Fibroblast of skin of left biceps (primary cell): ENCODE measurements around the gene ALG1L2.
A peak's percentile ranks its signal among the peaks of the same experiment; 100 is the strongest.
"Not testable (repeated sequence)": the region's sequence is repeated elsewhere in the genome, so short reads cannot be mapped to it uniquely, and the experiment has no call there.

ENCODE experiments used
- DNase-seq, 2 experiments: peaks; one replicate each; pipeline ENCODE4 v3.0.0-alpha.2; 2013; ENCODE audit warnings: low read depth in 2 of 2

ALG1L2 gene

DNA sequence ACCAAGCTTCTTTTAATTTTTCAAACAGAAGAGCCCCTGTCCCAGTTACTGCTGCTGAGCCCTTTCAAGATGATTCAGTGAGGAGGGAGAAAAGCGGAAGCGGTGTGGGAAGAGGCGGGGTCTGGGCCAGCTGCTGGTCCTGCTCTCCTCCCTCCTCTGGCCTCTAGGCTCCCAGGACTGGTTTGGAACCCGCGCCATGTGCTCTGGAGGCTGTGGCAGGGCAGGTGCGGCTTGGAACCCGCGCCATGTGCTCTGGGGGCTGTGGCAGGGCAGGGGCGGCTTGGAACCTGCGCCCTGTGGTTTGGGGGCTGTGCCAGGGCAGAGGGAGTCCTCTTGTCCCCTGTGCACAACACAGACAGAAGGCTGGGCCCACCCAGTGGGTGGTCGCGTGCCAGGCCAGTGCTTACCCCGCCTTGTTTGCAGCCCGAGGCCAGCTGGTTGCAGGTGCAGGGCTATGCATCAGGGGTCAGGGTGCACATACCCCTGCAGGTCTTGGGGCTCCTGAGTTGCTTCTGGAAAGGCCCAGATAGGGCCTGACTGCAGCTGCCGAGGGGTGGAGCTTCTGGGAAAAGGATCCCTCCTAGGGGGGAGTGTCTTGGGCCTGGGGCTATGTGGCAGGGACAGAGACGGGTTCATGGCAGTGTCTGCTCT is 12.2 kb downstream of the ALG1L2 start:
- DNase-seq: no peak

DNA sequence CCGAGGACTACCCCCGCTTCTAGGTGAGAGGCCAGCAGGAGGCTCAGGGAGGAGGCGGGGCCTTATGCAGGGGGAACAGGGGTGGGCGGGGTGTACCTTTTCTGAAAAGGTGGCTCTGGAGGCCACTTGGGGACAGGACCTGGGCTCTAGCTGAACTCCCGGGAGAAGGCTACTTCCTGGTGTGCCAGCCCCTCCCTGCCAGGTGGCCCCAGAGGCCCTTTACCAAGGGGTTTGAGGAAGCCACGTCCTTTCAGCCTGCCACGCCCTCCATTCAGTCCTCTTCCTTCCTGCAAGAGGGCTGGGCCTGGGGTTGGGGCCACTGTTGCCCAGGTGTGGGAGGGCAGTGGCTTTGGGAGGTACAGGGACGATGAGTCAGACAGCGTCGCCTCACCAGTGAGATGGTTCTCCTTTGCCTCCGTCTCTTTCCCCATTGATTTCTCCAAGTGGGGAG is 12.9 kb downstream of the ALG1L2 start:
- not testable (repeated sequence) for DNase-seq

DNA sequence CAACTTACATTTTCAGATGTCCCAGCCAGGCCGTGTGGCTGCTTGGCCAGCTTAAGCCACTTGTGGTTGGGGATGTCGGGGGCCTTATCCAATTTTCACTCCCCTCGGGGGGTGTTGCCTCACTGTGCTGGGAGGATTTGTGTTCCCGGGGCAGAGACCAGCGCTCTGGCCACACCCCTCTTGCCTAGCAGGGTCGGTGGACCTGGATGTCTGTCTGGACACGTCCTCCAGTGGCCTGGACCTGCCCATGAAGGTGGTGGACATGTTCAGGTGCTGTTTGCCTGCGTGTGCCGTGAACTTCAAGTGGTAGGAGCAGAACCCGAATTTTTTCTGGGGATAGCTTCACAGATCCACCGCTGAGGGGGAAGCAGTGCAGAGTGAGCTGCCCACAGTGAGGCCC is 14.2 kb downstream of the ALG1L2 start:
- not testable (repeated sequence) for DNase-seq

DNA sequence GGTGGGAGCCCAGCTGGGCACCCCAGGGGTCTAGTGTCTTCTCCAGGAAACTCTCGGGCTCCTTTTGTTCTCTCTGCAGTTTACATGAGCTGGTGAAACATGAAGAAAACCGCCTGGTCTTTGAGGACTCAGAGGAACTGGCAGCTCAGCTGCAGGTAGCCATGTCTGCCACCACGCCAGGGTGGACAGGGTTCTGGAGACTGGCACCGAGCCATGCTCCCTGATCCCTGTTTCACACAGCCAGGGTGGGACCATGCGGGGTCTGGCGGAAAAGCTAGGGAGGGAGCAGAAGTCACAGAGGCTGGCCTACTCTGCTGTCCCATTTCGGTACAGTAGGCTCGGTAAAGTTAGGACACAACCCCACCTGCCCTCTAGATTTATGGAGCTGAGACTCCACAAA is 15.5 kb downstream of the ALG1L2 start:
- not testable (repeated sequence) for DNase-seq

DNA sequence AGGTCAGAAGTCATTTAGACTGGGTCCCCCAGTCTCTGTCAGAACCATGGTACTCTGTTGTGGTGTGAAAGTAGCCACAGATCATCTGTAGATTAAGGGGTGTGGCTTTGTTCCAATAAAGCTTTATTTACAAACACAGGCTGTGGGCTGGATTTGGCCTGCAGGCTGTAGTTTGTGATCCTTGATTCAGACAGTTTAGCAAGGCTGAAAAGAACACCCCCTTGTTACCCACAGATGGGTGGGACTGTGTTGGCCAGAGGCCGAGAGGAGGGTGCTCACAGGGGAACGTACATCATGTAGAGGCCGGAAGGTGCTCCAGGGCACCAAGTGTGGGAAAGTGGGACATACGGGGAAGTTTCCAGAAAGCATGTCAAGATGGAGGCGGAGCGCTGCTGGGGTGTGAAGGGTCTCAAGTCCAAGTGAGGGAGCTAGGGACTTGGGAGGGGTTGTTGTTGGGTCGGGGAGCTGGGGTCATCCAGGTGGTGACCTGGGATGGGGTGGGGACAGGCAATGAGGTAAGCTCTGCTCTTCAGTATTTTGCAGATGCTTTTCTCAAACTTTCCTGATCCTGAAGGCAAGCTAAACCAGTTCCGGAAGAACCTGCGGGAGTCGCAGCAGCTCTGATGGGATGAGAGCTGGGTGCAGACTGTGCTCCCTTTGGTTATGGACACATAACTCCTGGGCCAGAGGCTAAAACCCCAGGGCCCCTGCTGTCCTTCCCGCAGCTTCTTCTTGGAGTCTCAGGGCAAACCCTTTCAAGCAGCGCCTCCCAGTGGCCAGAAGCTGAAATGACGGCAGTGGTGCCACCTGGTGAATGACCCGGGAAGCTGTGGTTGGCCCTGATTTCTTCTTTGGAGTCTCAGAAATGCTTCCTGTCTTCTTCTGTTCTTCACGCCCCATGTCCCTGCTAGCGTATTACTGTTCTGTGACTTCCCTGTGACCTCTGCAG is 16.3 kb downstream of the ALG1L2 start:
- not testable (repeated sequence) for DNase-seq

DNA sequence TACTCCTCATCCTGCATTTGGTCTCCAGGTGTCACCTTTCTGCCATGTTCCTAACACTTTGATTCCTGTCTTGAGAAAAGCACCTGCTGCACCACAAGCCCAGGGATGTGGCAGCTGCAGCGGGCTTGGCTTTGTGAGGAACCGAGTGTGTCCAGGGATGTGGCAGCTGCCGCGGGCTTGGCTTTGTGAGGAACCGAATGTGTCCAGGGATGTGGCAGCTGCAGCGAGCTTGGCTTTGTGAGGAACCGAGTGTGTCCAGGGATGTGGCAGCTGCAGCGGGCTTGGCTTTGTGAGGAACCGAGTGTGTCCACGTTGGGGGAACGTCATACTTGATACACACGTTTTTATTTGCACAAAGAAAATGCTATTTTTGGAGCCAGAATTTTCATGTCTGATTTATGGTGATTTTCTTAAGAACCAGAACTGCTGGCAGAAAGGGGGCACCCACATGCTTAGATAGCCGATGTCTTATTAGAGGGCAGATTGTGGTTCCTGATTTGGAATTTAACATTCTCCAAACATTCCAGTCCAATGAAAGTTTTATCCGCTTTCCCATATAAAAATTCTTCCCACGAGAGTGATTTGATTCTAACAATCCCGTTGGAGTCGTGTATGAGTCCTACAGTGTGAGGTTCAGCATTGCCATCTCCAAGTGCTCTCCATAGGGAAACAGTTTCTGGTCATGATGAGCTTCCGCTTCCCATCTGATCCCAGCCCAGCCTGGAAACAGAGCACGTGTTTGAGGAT is 17.2 kb downstream of the ALG1L2 start:
- DNase-seq: not testable (repeated sequence)

DNA sequence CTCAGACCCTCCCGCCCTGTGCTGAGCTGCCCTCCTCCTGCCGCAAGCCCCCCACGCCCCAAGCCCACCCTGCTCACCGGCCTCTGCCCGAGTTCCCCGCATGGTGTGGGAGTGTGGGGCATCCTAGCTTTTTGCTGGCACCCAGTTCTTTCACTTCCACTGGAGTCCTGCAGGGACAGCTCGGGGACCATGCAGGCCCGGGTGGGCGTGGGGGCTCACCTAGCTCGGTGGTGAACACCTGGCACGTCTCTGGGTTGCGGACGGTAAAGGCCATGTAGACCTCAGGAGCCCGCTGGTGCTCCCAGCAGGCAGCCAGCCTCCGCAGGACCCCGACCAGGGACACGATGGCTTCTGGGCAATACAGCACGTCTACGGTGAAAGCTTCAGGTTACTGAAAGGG is 20.9 kb downstream of the ALG1L2 start:
- not testable (repeated sequence) for DNase-seq

DNA sequence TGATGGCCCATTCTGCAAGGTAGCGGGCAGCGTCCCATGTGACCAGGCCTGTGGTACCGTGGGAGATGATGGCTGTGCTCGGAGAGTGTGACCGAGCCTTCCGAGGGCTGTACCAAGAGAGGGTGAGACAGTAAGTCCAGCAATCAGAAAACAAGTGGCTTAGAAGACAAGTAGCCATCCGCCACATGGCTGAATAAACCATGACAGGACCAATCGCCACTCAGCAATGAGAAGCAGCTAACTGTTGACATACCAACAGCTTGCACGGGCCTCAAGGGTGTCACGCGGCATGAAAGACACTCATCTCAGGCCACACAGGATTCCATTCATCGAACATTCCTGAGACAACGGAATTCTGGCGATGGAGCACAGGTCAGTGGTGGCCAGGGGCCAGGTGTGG is 22.6 kb downstream of the ALG1L2 start:
- not testable (repeated sequence) for DNase-seq

DNA sequence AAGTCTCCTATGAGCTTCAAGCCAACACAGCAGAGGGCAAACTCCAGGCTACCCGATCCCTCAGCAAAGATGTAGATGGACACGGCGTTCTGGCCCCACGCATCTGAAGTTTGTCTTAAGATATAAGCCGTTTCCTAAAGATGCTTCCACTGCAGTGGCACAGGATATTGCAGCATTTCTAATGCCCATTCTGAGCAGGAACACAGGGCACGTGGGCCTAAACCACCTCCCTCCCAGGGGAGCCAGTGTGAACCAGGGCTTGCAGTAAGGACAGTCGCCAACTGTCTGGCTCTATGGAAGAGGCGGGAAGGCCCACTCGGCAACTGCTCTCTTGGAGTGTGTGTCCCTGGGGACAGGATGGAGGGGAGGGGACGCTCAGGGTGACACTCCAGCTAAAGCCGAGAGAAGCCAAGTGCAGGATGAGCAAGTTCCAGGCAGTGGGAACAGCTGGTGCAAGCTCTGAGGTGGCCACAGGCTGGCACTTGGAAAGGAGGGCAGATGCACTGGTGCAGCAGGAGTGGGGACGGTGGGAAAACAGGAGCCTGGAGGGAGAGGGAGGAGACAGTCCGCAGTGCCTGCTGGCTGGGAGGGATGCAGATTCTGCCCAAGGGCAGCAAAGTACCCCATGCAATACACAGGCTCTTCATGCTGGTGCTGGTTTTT is 25.8 kb downstream of the ALG1L2 start:
- not testable (repeated sequence) for DNase-seq

DNA sequence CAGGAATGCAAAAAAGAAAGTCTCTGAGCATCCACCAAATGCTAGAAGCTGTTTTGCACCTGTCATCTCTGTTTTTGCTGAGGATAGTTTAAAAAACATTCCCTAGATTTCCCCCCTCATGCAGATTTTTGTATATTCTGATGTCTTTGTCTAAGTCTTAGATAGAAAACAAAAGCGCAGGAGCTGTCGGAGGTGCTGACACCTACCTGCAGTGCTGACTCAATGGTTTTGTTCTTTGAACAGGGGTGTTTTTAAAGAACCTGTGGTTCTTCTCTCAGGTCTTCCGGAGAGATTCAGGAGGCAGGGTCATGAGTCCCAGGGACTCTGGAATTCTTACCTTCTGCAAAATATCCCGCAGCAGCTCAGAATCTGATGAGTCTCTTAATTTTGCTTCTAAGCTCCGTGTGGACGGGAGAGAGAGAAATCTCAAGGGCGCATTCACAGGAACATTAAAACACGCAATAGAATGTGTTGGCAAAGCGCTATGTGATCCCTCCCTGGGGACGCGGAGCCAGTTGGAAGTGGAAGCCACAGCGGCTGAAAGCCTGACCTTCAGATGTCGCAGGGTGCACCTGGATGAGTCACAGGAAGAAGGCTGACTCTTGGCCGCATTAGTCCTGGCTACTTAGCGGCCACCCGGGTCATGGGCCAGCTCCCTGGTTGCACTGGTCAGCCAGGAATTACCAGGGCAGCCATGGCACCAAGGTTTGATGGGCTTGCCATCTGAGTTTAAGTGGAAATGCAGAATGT is 27.4 kb downstream of the ALG1L2 start:
- not testable (repeated sequence) for DNase-seq

DNA sequence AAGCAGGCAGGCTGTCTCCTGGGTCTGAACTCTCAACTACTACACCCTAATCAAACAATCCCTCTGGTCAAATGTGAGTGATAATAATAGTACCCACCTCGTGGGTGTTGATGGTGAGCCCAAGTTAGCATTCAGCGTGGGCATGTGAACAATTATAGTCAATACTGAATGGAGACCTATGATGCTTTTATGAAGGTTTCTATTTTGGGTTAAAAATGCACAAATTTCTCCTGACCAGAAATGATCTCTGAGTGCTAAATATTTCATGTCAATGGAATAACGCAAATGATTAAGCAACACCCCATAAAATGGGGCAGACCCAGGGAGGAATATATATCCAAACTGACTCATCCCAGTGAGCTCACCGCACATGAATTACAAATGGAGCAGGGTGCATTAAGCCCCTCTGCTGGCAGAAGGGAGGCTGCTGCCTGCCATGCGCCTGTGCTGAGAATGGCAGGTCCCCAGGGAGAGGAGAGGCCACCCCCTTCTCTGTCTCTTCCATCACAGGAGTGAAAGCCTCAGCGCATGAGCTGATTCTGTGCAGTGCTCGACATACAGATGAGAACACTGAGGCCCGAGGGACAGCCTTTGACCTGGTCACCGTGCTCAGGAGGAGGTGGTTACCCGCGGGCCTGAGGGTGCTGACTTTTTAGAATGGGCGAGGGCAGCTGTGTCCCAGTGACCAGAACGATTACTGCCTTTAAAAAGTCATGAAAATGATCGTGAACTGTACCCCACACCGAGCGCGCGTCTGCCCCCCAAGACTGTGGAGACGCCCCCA is 28.9 kb downstream of the ALG1L2 start:
- DNase-seq: peak; percentile 62 to 65

DNA sequence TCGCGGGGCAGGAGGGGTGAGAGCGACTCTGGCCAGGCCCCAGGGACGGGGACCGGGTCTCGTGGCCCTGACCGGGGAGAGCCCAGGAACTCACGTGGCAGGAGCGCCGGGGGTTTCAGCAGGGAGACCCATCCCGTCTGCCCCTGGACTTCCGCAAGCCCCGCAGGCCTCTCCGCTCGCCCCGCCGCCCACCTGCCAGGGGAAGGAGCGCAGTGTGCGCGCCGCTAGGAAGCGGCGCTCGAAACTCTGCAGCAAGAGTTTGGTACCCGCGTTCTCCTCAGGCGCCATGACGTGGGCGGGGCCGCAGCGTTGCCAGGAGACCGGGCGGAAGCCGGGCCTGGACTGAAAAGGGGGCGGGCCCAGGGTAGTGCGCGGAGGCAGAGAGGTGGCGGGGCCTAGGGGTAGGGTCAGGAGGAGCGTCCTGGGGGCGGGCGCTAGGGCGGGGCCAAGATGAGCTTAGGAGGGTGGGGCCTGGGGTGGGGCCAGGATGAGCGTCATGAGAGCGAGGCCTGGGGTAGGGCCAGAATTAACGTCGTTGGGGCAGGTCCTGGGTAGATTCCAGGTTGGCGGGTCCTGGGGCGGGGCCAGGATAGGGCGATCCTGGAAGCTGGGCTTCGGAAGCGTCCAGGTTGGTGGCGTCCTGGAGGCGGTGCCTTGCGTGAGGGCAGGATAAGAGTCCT is 29.7 kb downstream of the ALG1L2 start:
- DNase-seq: peak; percentile 94 to 95

DNA sequence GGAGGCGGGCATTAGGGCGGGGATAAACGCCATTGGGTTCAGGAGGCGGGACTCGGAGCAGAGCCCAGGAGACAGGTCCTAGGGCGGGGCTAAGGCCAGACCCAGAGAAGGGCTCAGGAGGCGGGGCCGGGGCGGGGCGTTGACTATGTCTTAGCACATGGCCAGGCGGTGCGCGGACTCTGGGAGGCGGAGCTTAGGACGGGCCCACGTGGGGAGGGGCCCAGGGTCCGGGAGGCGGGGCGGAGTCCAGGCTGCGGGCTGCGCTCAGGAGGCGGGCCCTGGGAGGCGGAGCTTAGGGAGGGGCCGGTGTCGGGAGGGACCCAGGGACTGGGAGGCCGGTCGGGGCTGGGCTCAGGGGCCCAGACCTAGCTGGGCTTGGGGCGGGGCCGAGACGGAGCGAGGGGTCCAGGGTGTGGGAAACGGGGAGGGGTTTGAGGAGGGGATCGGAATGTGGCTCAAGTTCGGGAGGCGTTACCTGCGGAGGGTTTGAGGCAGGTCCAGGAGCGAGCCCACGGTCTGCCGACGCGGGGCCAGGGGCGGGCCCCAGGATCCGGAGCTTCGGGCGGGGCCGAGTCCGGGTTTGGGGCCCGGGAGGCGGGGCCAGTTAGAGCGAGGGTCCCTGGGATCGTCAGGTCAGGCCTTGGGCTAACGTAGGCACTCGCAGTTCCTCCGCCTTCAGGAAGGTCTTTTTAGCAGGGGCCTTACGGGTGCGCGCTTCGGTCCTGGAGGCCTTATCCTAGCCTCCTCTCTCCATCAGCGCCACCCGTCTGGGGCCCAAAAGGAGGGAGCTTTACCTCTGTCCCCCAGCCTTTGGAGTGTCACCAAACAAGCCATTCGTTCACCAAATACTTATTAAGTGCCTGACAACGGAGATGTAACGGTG is 30.5 kb downstream of the ALG1L2 start:
- DNase-seq: peak; percentile 90

DNA sequence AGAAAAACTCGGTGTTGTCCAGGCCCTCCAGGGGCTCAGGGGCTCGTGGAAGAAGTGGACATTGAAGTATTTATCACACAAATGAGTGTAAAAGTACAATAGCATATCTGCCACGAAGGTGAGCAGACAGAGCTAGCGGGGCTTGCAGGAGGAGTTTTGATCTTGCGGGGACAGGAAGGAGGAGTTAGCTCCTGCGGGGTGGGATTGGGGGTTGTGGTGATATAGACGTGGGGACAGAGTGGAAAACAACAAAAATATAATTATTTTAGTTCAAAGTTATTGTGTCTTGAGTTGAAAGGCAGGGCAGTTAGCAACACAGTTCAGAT is 31.1 kb downstream of the ALG1L2 start:
- DNase-seq: not testable (repeated sequence)

DNA sequence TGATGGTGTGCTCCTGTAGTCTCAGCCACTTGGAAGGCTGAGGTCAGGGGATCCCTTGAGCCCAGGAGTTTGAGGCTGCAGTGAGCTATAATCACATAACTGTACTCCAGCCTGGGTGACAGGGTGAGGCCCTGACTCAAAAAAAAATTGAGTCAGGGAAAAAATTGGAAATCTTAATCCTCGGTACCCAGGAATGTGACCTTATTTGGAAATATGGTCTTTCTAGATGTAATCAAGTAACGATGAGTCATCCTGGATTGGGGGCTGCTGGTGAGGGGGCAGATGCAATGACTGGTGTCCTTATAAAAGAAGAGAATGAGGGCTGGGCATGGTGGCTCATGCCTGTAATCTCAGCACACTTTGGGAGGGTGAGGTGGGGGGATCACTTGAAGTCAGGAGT is 33.8 kb downstream of the ALG1L2 start:
- not testable (repeated sequence) for DNase-seq

DNA sequence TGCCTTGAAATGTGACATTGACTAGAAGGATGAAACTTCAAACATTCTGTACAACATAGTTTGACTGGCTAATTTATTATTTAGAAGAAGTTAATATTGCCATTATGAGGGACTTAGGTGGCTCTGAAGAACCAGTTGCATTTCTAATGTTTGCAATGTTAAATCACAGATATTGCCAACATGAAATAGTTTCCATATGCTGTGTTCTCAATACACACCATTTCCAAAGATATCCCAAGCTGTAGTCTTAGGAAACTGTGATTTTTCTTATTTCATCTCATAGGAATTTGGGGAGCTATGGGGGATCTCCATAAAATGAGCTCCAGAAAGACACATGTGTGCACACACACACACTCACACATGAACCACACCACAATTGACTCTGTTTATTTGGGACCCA is 36.3 kb downstream of the ALG1L2 start:
- peak in 1 of 2 experiments; percentile 34 for DNase-seq

DNA sequence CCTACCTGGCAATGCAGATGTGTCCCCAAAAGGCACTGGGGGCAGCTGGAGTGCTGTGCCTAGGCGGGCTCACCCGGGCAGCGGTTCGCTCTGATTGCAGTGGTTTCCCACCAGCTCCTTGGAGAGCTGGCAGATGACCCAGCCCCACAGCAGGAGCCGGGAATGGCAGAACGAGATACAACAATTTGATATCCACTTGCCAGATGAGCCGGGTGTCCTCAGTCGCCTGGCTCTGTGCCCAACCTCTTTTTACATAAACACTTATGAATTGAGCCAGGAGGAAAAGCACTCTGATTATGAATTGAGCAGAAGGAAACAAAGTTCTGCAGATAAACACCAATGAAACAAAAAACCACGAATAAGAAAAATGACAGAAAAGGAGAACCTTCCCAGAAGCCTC is 38.2 kb downstream of the ALG1L2 start:
- DNase-seq: not testable (repeated sequence)

DNA sequence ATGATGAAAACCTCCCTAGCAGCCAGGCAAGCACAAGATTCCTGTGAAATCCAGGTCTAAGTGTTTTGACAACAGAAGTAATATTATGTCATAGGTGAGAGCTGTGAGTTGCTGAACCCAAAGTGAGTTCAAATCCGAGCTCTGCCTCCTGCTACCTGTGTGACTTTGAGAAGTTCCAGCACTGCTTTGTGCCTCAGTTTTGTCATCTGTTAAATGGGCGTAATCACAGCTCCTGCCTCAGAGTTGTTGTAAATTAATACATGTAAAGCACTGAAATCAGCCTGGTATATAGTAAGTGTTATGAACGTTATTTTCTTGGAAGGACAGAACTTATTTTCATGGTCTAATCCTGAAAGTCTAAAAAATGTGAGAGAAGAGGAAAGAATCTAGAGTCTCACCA is 38.7 kb downstream of the ALG1L2 start:
- DNase-seq: not testable (repeated sequence)
